PC-3 (cell line): ENCODE measurements around the gene BCAS3. TPM values are rescaled to one million over a fixed set of nuclear protein-coding genes. Genes with fewer than 3 reads are reported as not detected.

Experiments
- ATAC-seq: fragments of 200-7000 bp; cut with Tn5 transposase; 2 replicates; pipeline ENCODE4 v1.9.1; 2020; ENCODE audit warnings: mild to moderate bottlenecking, moderate library complexity
- BruUV-seq: library from RNA; stranded (reverse); fragments of 400-500 nt; replicated peaks from 2 replicates; lab custom pipeline; 2021; lab: Mats Ljungman, UMichigan
- CTCF ChIA-PET: fragments of 300-600 bp; sonication (Branson Sonifier 250); formaldehyde crosslinking; loops from one replicate; lab custom pipeline; 2022; ENCODE audit warnings: antibody characterized with exemption; lab: Charles Lee
- POLR2A ChIA-PET: fragments of 300-600 bp; sonication (Branson Sonifier 250); formaldehyde crosslinking; loops from one replicate; lab custom pipeline; 2022; ENCODE audit warnings: antibody characterized with exemption; ENCODE audit not compliant: unreplicated experiment; lab: Charles Lee
- DNase-seq: peaks from one replicate; pipeline ENCODE4 v3.0.0-alpha.2; 2015
- H2AFZ ChIP-seq: fragments of 300-600 bp; sonication (generic); 2 replicates; pipeline ENCODE4 v1.6.0; 2016; ENCODE audit warnings: antibody characterized with exemption, low read length
- H3F3A ChIP-seq: fragments of 300-600 bp; sonication (generic); one replicate; pipeline ENCODE4 v1.6.0; 2017; ENCODE audit warnings: antibody characterized with exemption, low read length, control low read depth, mild to moderate bottlenecking; ENCODE audit not compliant: unreplicated experiment
- H3K27ac ChIP-seq: fragments of 300-600 bp; sonication (generic); 2 replicates; pipeline ENCODE4 v1.5.1; 2016; ENCODE audit warnings: mild to moderate bottlenecking, low read length
- H3K27me3 ChIP-seq: fragments of 300-600 bp; sonication (generic); 2 replicates; pipeline ENCODE4 v1.6.1; 2016; ENCODE audit warnings: low read length, mixed read lengths
- H3K36me3 ChIP-seq: fragments of 300-600 bp; sonication (generic); 2 replicates; pipeline ENCODE4 v1.6.1; 2016; ENCODE audit warnings: low read depth, mixed run types, low read length, mixed read lengths
- H3K4me1 ChIP-seq: fragments of 300-600 bp; sonication (generic); 2 replicates; pipeline ENCODE4 v1.5.1; 2016; ENCODE audit warnings: low read length; ENCODE audit not compliant: insufficient read depth
- H3K4me2 ChIP-seq: fragments of 300-600 bp; sonication (generic); 2 replicates; pipeline ENCODE4 v1.6.0; 2016; ENCODE audit warnings: low read length
- H3K4me3 ChIP-seq: fragments of 300-600 bp; sonication (generic); 2 replicates; pipeline ENCODE4 v1.5.1; 2016; ENCODE audit warnings: mild to moderate bottlenecking, low read length, mixed read lengths
- H3K79me2 ChIP-seq: fragments of 300-600 bp; sonication (generic); 2 replicates; pipeline ENCODE4 v1.6.1; 2017; ENCODE audit warnings: low read length, mixed read lengths
- H3K9ac ChIP-seq: fragments of 300-600 bp; sonication (generic); 2 replicates; pipeline ENCODE4 v1.6.0; 2016; ENCODE audit warnings: mild to moderate bottlenecking, low read length
- H3K9me2 ChIP-seq: fragments of 300-600 bp; sonication (generic); replicated peaks from 2 replicates; pipeline ENCODE4 v1.6.1; 2016; ENCODE audit warnings: mixed run types, low read length, mixed read lengths
- H3K9me3 ChIP-seq: fragments of 300-600 bp; sonication (generic); 2 replicates; pipeline ENCODE4 v1.6.1; 2016; ENCODE audit warnings: low read length, mixed read lengths
- H4K20me1 ChIP-seq: fragments of 300-600 bp; sonication (generic); 2 replicates; pipeline ENCODE4 v1.6.1; 2016; ENCODE audit warnings: low read length, mixed read lengths
- CTCF ChIP-seq: fragments of 300-600 bp; sonication (generic); conservative IDR thresholded peaks from 2 replicates; pipeline ENCODE4 v1.5.1; 2017; ENCODE audit warnings: antibody characterized with exemption, low read depth, mild to moderate bottlenecking, low read length
- EZH2 ChIP-seq: fragments of 300-600 bp; sonication (generic); IDR thresholded peaks from one replicate; pipeline ENCODE4 v1.6.1; 2017; ENCODE audit warnings: antibody characterized with exemption, mild to moderate bottlenecking, low read length; ENCODE audit not compliant: unreplicated experiment
- EZH2phosphoT487 ChIP-seq: fragments of 300-600 bp; sonication (generic); IDR thresholded peaks from 2 replicates; pipeline ENCODE4 v1.6.1; 2018; ENCODE audit warnings: mild to moderate bottlenecking, antibody characterized with exemption, low read length, borderline replicate concordance
- intact Hi-C: fragments of 100-400 bp; cut with micrococcal nuclease; formaldehyde crosslinking; loops from 2 replicates; pipeline ENCODE4 v1.9.0; 2023
- total RNA-seq: library from RNA; depleted of rRNA; stranded (reverse); fragments of >200 nt; gene quantifications from 2 replicates; pipeline ENCODE4 v1.2.3, GENCODE V29; 2014

The BCAS3 gene
- total RNA-seq, 1 experiment from 2014 or later: 25.9 TPM

- peak overlapping the region; percentile 8; the same call in 1 of the 2 replicates for H3K4me3 ChIP-seq
- peak; percentile 94 for DNase-seq
- no peaks in the 10 kb centered on the region for H3K27me3 ChIP-seq
- H3K4me2 ChIP-seq: peak overlapping the region; percentile 54
- no peaks in the 10 kb centered on the region for H3F3A ChIP-seq
- H3K9me3 ChIP-seq: no peaks in the 10 kb centered on the region
- H3K36me3 ChIP-seq: no peaks in the 10 kb centered on the region
- no TSS peak for BruUV-seq
- POLR2A ChIA-PET: no interaction called here
- H3K4me1 ChIP-seq: peaks cover 22% of the 10 kb centered on the region
- no peaks in the 10 kb centered on the region for H4K20me1 ChIP-seq
- peak; percentile 59 for ATAC-seq
- CTCF ChIA-PET: interaction anchor here (0.5 to 1.2 kb wide), 7 partner anchors 10 to 407 kb away, joined by 3 to 9 read pairs (median 4); no protein-coding TSS in a partner anchor
- TF ChIP-seq EZH2phosphoT487 (no peak), CTCF (peak; percentile 99)
- peak overlapping the region; percentile 60 for H2AFZ ChIP-seq
- intact Hi-C loops: loop anchor here (1.0 to 10.0 kb wide), 3 partner anchors 135 to 268 kb away; no protein-coding TSS in a partner anchor
- H3K9ac ChIP-seq: 0 out of 2 replicates have a peak overlapping the region, but pooled peaks have one; percentile 7
- peaks cover 9% of the 10 kb centered on the region for H3K79me2 ChIP-seq
- no peaks in the 10 kb centered on the region for H3K9me2 ChIP-seq
- no peak overlapping the region for H3K27ac ChIP-seq
These were observed 739.1 kb downstream of the BCAS3 start for GRCh38 chr17:61416540-61417363.

DNA sequence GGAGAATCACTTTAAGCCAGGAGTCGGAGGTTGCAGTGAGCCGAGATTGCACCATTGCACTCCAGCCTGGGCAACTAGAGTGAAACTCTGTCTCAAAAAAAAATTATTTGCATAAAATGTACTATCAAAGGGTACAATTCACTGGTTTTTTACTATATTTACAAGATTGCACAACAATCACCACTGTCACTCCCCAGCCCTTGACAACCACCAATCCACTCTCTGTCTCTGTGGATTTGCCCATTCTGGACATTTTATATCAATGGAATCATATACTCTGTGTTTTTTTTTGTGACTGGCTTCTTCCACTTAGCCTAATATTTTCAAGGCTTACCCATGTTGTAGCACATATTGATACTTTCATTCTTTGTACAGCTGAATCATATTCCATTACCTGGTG lies 740.8 kb downstream of the BCAS3 start:
- ChIA-PET CTCF (interaction anchor here (1.0 kb wide), 1 partner anchor 8 kb away, joined by 4 read pairs; no protein-coding TSS in a partner anchor), POLR2A (no interaction called here)
- H3F3A ChIP-seq: no peaks in the 10 kb centered on the region
- H3K27ac ChIP-seq: no peak overlapping the region
- ATAC-seq: no peak
- no peak overlapping the region for H3K4me3 ChIP-seq
- no peaks in the 10 kb centered on the region for H3K36me3 ChIP-seq
- no peaks in the 10 kb centered on the region for H3K27me3 ChIP-seq
- no peak overlapping the region for H2AFZ ChIP-seq
- BruUV-seq: no TSS peak
- no peaks in the 10 kb centered on the region for H4K20me1 ChIP-seq
- no peaks in the 10 kb centered on the region for H3K9me3 ChIP-seq
- no peak for TF ChIP-seq EZH2
- TF ChIP-seq EZH2phosphoT487: no peak
- TF ChIP-seq CTCF: no peak
- H3K4me2 ChIP-seq: no peak overlapping the region
- peaks cover 15% of the 10 kb centered on the region for H3K4me1 ChIP-seq
- no peaks in the 10 kb centered on the region for H3K9me2 ChIP-seq
- intact Hi-C loops: loop anchor here (10.0 kb wide), 1 partner anchor 266 kb away; no protein-coding TSS in a partner anchor
- H3K9ac ChIP-seq: no peak overlapping the region
- no peak for DNase-seq
- H3K79me2 ChIP-seq: peaks cover 2% of the 10 kb centered on the region
